OCI-LY1 (cell line): ENCODE results near the gene ACAN.

Source experiments
- H2AFZ ChIP-seq: fragments of 200-600 bp; sonication (generic), shearing (Covaris generic); 2 replicates; pipeline ENCODE4 v1.6.0; 2014; ENCODE audit warnings: antibody characterized with exemption, mild to moderate bottlenecking, low read length
- H3F3A ChIP-seq: fragments of 200-600 bp; sonication (generic), shearing (Covaris generic); 2 replicates; pipeline ENCODE4 v1.6.0; 2014; ENCODE audit warnings: mild to moderate bottlenecking, antibody characterized with exemption, low read length, moderate library complexity; ENCODE audit not compliant: insufficient read depth
- H3K27ac ChIP-seq: fragments of 200-600 bp; sonication (generic); 2 replicates; pipeline ENCODE4 v1.5.1; 2014; ENCODE audit warnings: low read length, mixed run types, mild to moderate bottlenecking, low read depth; ENCODE audit not compliant: poor library complexity, severe bottlenecking
- H3K27me3 ChIP-seq: fragments of 200-600 bp; sonication (generic); 2 replicates; pipeline ENCODE4 v1.6.0; 2014; ENCODE audit warnings: antibody characterized with exemption, mild to moderate bottlenecking, low read length, moderate library complexity; ENCODE audit not compliant: insufficient read depth
- H3K36me3 ChIP-seq: fragments of 200-600 bp; sonication (generic); 2 replicates; pipeline ENCODE4 v1.6.1; 2014; ENCODE audit warnings: mild to moderate bottlenecking, antibody characterized with exemption, low read length, moderate library complexity, mixed read lengths; ENCODE audit not compliant: insufficient read depth
- H3K4me1 ChIP-seq: fragments of 200-600 bp; sonication (generic); 2 replicates; pipeline ENCODE4 v1.5.1; 2014; ENCODE audit warnings: mild to moderate bottlenecking, low read length, moderate library complexity; ENCODE audit not compliant: insufficient read depth, severe bottlenecking
- H3K4me2 ChIP-seq: fragments of 200-600 bp; sonication (generic), shearing (Covaris generic); 2 replicates; pipeline ENCODE4 v1.6.1; 2014; ENCODE audit warnings: low read length
- H3K4me3 ChIP-seq: fragments of 200-600 bp; sonication (generic); 2 replicates; pipeline ENCODE4 v1.5.1; 2014; ENCODE audit warnings: low read length, low read depth, mild to moderate bottlenecking, mixed read lengths; ENCODE audit not compliant: poor library complexity, severe bottlenecking
- H3K79me2 ChIP-seq: fragments of 200-600 bp; shearing (Covaris generic); 2 replicates; pipeline ENCODE4 v1.6.1; 2016; ENCODE audit warnings: mixed run types, low read length, mixed read lengths; ENCODE audit not compliant: insufficient read depth
- H3K9ac ChIP-seq: fragments of 200-600 bp; sonication (generic), shearing (Covaris generic); 2 replicates; pipeline ENCODE4 v1.6.1; 2014; ENCODE audit warnings: mild to moderate bottlenecking, low read length, mixed read lengths
- H3K9me2 ChIP-seq: fragments of 200-600 bp; sonication (generic), shearing (Covaris generic); 2 replicates; pipeline ENCODE4 v1.6.1; 2014; ENCODE audit warnings: low read depth, mild to moderate bottlenecking, low read length, mixed read lengths
- H3K9me3 ChIP-seq: fragments of 200-600 bp; shearing (Covaris generic); 2 replicates; pipeline ENCODE4 v1.6.1; 2014; ENCODE audit warnings: low read length, mixed read lengths
- H4K20me1 ChIP-seq: fragments of 200-600 bp; sonication (generic), shearing (Covaris generic); 2 replicates; pipeline ENCODE4 v1.6.0; 2016; ENCODE audit warnings: mild to moderate bottlenecking, low read length; ENCODE audit not compliant: insufficient read depth
- EZH2 ChIP-seq: fragments of 200-600 bp; sonication (generic), shearing (Covaris generic); IDR thresholded peaks from 2 replicates; pipeline ENCODE4 v1.8.0; 2017; ENCODE audit warnings: borderline replicate concordance, mixed run types, mild to moderate bottlenecking, antibody characterized with exemption, low read length, moderate library complexity, mixed read lengths
- TF ChIP-seq, protein P1 (sequence below): fragments of 200-600 bp; sonication (generic), shearing (Covaris generic); IDR thresholded peaks from 2 replicates; pipeline ENCODE4 v1.5.1; 2017; ENCODE audit warnings: mild to moderate bottlenecking, antibody characterized with exemption, low read length, moderate library complexity, mixed read lengths

ACAN gene

DNA sequence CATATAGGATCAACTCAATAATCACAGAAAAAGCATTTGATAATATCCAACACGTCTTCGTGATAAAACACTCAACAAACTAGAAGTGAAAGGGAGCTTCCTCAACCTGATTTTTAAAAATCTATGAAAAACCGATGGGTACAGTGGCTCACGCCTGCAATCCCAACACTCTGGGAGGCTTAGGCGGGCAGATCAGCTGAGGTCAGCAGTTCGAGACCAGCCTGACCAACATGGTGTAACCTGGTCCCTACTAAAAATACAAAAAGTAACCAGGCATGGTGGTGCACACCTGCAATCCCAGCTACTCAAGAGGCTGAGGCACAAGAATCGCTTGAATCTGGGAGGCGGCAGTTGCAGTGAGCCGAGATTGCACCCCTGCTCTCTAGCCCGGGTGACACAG lies 112.1 kb downstream of the ACAN start:
- H3K79me2 ChIP-seq: no peaks in the 10 kb centered on the region
- no peaks in the 10 kb centered on the region for H3F3A ChIP-seq
- H3K27me3 ChIP-seq: no peaks in the 10 kb centered on the region
- no peak overlapping the region for H3K4me2 ChIP-seq
- no peaks in the 10 kb centered on the region for H3K36me3 ChIP-seq
- H3K4me3 ChIP-seq: no peak overlapping the region
- H2AFZ ChIP-seq: no peak overlapping the region
- no peak overlapping the region for H3K9ac ChIP-seq
- H3K27ac ChIP-seq: no peak overlapping the region
- no peaks in the 10 kb centered on the region for H4K20me1 ChIP-seq
- H3K9me2 ChIP-seq: no peaks in the 10 kb centered on the region
- peaks cover 18% of the 10 kb centered on the region for H3K4me1 ChIP-seq
- no peak for TF ChIP-seq EZH2
- TF ChIP-seq, protein P1, sequence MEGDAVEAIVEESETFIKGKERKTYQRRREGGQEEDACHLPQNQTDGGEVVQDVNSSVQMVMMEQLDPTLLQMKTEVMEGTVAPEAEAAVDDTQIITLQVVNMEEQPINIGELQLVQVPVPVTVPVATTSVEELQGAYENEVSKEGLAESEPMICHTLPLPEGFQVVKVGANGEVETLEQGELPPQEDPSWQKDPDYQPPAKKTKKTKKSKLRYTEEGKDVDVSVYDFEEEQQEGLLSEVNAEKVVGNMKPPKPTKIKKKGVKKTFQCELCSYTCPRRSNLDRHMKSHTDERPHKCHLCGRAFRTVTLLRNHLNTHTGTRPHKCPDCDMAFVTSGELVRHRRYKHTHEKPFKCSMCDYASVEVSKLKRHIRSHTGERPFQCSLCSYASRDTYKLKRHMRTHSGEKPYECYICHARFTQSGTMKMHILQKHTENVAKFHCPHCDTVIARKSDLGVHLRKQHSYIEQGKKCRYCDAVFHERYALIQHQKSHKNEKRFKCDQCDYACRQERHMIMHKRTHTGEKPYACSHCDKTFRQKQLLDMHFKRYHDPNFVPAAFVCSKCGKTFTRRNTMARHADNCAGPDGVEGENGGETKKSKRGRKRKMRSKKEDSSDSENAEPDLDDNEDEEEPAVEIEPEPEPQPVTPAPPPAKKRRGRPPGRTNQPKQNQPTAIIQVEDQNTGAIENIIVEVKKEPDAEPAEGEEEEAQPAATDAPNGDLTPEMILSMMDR: no peak
- no peaks in the 10 kb centered on the region for H3K9me3 ChIP-seq

DNA sequence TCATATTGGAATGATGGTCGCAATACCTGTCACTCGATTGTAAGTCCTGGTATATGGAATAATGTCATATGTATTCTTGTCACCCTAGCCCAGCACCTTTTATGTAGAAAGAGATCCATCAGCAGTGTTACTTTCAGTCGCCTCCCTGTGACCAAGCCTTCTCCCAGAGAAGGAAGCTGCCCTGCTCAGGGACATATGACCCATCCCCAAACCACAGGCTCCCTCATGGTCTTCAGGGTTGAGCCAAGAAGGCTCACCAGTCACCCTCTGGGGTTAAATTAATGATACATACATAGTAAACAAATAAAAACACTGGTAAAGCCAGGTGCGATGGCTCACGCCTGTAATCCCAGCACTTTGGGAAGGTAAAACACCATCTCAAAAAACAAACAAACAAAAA lies 114.5 kb downstream of the ACAN start:
- no peak overlapping the region for H3K4me3 ChIP-seq
- peaks cover 9% of the 10 kb centered on the region for H3K4me1 ChIP-seq
- no peaks in the 10 kb centered on the region for H3K9me3 ChIP-seq
- H3F3A ChIP-seq: no peaks in the 10 kb centered on the region
- TF ChIP-seq, protein P1: no peak
- TF ChIP-seq EZH2: no peak
- no peak overlapping the region for H3K9ac ChIP-seq
- no peaks in the 10 kb centered on the region for H3K36me3 ChIP-seq
- no peaks in the 10 kb centered on the region for H3K27me3 ChIP-seq
- H3K4me2 ChIP-seq: no peak overlapping the region
- no peak overlapping the region for H2AFZ ChIP-seq
- H3K79me2 ChIP-seq: no peaks in the 10 kb centered on the region
- no peaks in the 10 kb centered on the region for H4K20me1 ChIP-seq
- no peaks in the 10 kb centered on the region for H3K9me2 ChIP-seq
- H3K27ac ChIP-seq: no peak overlapping the region

DNA sequence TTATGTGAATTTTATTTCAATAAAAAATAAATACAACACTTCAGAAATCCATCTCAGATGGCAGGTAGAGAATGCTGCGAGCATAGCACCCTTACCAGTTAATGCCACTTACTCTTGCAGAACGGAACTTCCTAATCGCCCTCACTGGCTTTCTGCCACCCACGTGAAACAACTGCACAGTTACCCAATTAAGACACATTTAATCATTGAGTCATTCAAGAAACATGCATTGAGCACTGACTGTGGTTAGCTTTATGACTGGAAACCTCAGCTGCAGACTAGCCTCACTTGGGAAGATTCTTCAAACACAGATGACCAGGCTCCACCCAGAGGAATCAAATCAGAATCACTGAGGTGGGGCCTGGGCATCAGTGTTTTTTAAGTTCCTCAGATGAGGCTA lies 115.5 kb downstream of the ACAN start:
- Histone ChIP-seq H3K79me2 (no peaks in the 10 kb centered on the region), H3K27ac (no peak overlapping the region), H4K20me1 (no peaks in the 10 kb centered on the region), H2AFZ (no peak overlapping the region), H3K4me3 (no peak overlapping the region), H3K27me3 (no peaks in the 10 kb centered on the region), H3K9me3 (no peaks in the 10 kb centered on the region), H3K4me2 (no peak overlapping the region), H3K9ac (no peak overlapping the region), H3F3A (no peaks in the 10 kb centered on the region), H3K4me1 (peaks cover 2% of the 10 kb centered on the region), H3K36me3 (no peaks in the 10 kb centered on the region), H3K9me2 (no peaks in the 10 kb centered on the region)
- TF ChIP-seq EZH2: no peak
- TF ChIP-seq, protein P1: no peak
